HG03097 (cell line): ENCODE data around the gene CACHD1.

Source experiments
- ATAC-seq: cut with Tn5 transposase; IDR thresholded peaks from one replicate; pipeline ENCODE4 v1.9.1; 2021; ENCODE audit not compliant: unreplicated experiment, low FRiP score

Gene CACHD1

GRCh38 chr1:64469977-64470664 is at the start of gene CACHD1:
Gene CACHD1, plus strand, starts transcription at chr1:64470129. Its CDS starts 616 bp downstream, at chr1:64470745.
- ATAC-seq, result peak; percentile 68

- ATAC-seq, result no peak
Measured at GRCh38 chr1:64421377-64421776, 48.6 kb upstream of the CACHD1 start.

GRCh38 chr1:64423526-64423925 is 46.4 kb upstream of the CACHD1 start:
- no peak for ATAC-seq

- ATAC-seq, result no peak
Measured at GRCh38 chr1:64424412-64424811, 45.5 kb upstream of the CACHD1 start.

- no peak for ATAC-seq
Measured at GRCh38 chr1:64425521-64425920, 44.4 kb upstream of the CACHD1 start.

- ATAC-seq, result no peak
Measured at GRCh38 chr1:64426681-64427080, 43.2 kb upstream of the CACHD1 start.

- ATAC-seq, result no peak
Measured at GRCh38 chr1:64427879-64428278, 42.0 kb upstream of the CACHD1 start.

- no peak for ATAC-seq
Measured at GRCh38 chr1:64433308-64433707, 36.6 kb upstream of the CACHD1 start.

GRCh38 chr1:64433747-64434146 is 36.2 kb upstream of the CACHD1 start:
- ATAC-seq, result no peak

GRCh38 chr1:64435000-64435399 is 34.9 kb upstream of the CACHD1 start:
- no peak for ATAC-seq

- ATAC-seq, result no peak
Measured at GRCh38 chr1:64437453-64437852, 32.5 kb upstream of the CACHD1 start.

GRCh38 chr1:64440183-64440826 is 29.6 kb upstream of the CACHD1 start:
- no peak for ATAC-seq

GRCh38 chr1:64451440-64451839 is 18.5 kb upstream of the CACHD1 start:
- no peak for ATAC-seq

- no peak for ATAC-seq
Measured at GRCh38 chr1:64453688-64454087, 16.2 kb upstream of the CACHD1 start.

GRCh38 chr1:64458915-64459314 is 11.0 kb upstream of the CACHD1 start:
- no peak for ATAC-seq

GRCh38 chr1:64459743-64460142 is 10.2 kb upstream of the CACHD1 start:
- no peak for ATAC-seq

- ATAC-seq, result no peak
Measured at GRCh38 chr1:64466033-64466432, 3.9 kb upstream of the CACHD1 start.

GRCh38 chr1:64469116-64469976 is 583 bp upstream of the CACHD1 start:
- no peak for ATAC-seq

GRCh38 chr1:64470665-64471217 is 812 bp downstream of the CACHD1 start:
- ATAC-seq, result peak; percentile 10

GRCh38 chr1:64471218-64472039 is 1.5 kb downstream of the CACHD1 start:
- ATAC-seq, result no peak
